Activated CD4-positive, CD25-positive, alpha-beta regulatory T cell (primary cell): ENCODE measurements around the gene OR52K1.
A peak's percentile ranks its signal among the peaks of the same experiment; 100 is the strongest.
"Not testable (repeated sequence)": the region's sequence is repeated elsewhere in the genome, so short reads cannot be mapped to it uniquely, and the experiment has no call there.

Experiments used
- DNase-seq, 4 experiments: peaks; one replicate each; lab custom pipeline; 2025; lab: John Stamatoyannopoulos, UW

The OR52K1 gene

GRCh38 chr11:4491878-4492606, 9.6 kb downstream of the OR52K1 start:
- DNase-seq, result no peak

- DNase-seq, result no peak
Measured at GRCh38 chr11:4493480-4493818, 11.0 kb downstream of the OR52K1 start.

GRCh38 chr11:4495487-4495886, 13.0 kb downstream of the OR52K1 start:
- DNase-seq, result no peak

GRCh38 chr11:4495986-4496385, 13.5 kb downstream of the OR52K1 start:
- no peak for DNase-seq

GRCh38 chr11:4496557-4497248, 14.3 kb downstream of the OR52K1 start:
- no peak for DNase-seq

GRCh38 chr11:4508886-4509285, 26.4 kb downstream of the OR52K1 start:
- DNase-seq, result no peak

- no peak for DNase-seq
Measured at GRCh38 chr11:4511282-4512245, 29.1 kb downstream of the OR52K1 start.

GRCh38 chr11:4514196-4514595, 31.8 kb downstream of the OR52K1 start:
- DNase-seq, result no peak

- DNase-seq, result no peak
Measured at GRCh38 chr11:4522339-4522738, 39.9 kb downstream of the OR52K1 start.

GRCh38 chr11:4522752-4523151, 40.3 kb downstream of the OR52K1 start:
- DNase-seq, result no peak

- no peak for DNase-seq
Measured at GRCh38 chr11:4523666-4524065, 41.2 kb downstream of the OR52K1 start.

- DNase-seq, result no peak
Measured at GRCh38 chr11:4527926-4528325, 45.5 kb downstream of the OR52K1 start.

GRCh38 chr11:4531686-4532085, 49.2 kb downstream of the OR52K1 start:
- not testable (repeated sequence) for DNase-seq

GRCh38 chr11:4539603-4540219, 57.3 kb downstream of the OR52K1 start:
- DNase-seq, result peak in 1 of 4 experiments; percentile 16

- DNase-seq, result no peak
Measured at GRCh38 chr11:4541071-4541470, 58.6 kb downstream of the OR52K1 start.
